Kidney (tissue), 14 donors: ENCODE results near the gene KRT72. TPM values are rescaled to one million over a fixed set of nuclear protein-coding genes. Genes with fewer than 3 reads are reported as not detected.

Source experiments
- DNase-seq, 5 donors: peaks; one replicate each; pipeline ENCODE4 v3.0.0-alpha.2; 2013 to 2020
- FAIRE-seq: peaks from 2 replicates; lab custom pipeline; 2012; peaks lifted over from hg19 to GRCh38; lab: Jason Lieb, UNC
- H3K27ac ChIP-seq, 2 donors: one replicate each; pipeline ENCODE4 v1.7.0; 2013; ENCODE audit warnings: low read depth in 2 of 2, low read length in 2 of 2, inconsistent platforms in 1 of 2
- H3K27me3 ChIP-seq: one replicate; pipeline ENCODE4 v1.7.1; 2013; ENCODE audit warnings: low read length, inconsistent platforms; ENCODE audit not compliant: control insufficient read depth, insufficient read depth
- H3K36me3 ChIP-seq, 3 donors: one replicate each; pipeline versions ENCODE4 v1.7.0 to v1.7.1; 2013; ENCODE audit warnings: low read length in 3 of 3, control low read depth in 1 of 3, inconsistent platforms in 1 of 3; ENCODE audit not compliant: insufficient read depth in 3 of 3, control insufficient read depth in 2 of 3
- H3K4me1 ChIP-seq, 3 donors: one replicate each; pipeline versions ENCODE4 v1.7.0 to v1.7.1; 2013; ENCODE audit warnings: low read length in 3 of 3, inconsistent platforms in 1 of 3, low read depth in 1 of 3; ENCODE audit not compliant: control insufficient read depth in 2 of 3, insufficient read depth in 2 of 3
- H3K4me3 ChIP-seq, 3 donors: one replicate each; pipeline versions ENCODE4 v1.7.0 to v1.8.1; 2013; ENCODE audit warnings: low read length in 3 of 3, control low read depth in 1 of 3, inconsistent platforms in 1 of 3
- H3K9ac ChIP-seq, 3 donors: one replicate each; pipeline versions ENCODE4 v1.7.0 to v1.7.1; 2013; ENCODE audit warnings: low read length in 3 of 3, control low read depth in 1 of 3, inconsistent platforms in 1 of 3
- H3K9me3 ChIP-seq, 3 donors: one replicate each; pipeline versions ENCODE4 v1.7.0 to v1.7.1; 2013; ENCODE audit warnings: low read length in 3 of 3, control low read depth in 1 of 3, inconsistent platforms in 1 of 3; ENCODE audit not compliant: control insufficient read depth in 2 of 3, insufficient read depth in 1 of 3
- CTCF ChIP-seq: IDR thresholded peaks from 3 replicates; pipeline ENCODE4 v1.5.1; 2012; ENCODE audit warnings: mild to moderate bottlenecking, moderate library complexity, borderline replicate concordance; ENCODE audit not compliant: insufficient read depth; ENCODE audit errors: extremely low read depth
- intact Hi-C: fragments of 100-400 bp; cut with DNase I; formaldehyde crosslinking; loops from one replicate; pipeline ENCODE4 v1.11.1; 2022
- polyA plus RNA-seq: library from polyadenylated mRNA; stranded (reverse); fragments of 350-450 nt; fragmentation: Illumina TruSeq; extraction: RNeasy Lipid Tissue Mini Kit (QIAGEN cat#74804); gene quantifications from one replicate; pipeline ENCODE4 v1.2.3, GENCODE V29; 2014; ENCODE audit warnings: low read depth, low replicate concordance; ENCODE audit not compliant: insufficient read depth
- total RNA-seq: library from RNA; stranded (reverse); fragmentation: NEBNext Ultra II Directional; extraction: Animal tissue kit (Norgen Biotek cat#: 25700); gene quantifications from one replicate; pipeline ENCODE4 v1.2.1, GENCODE V29; 2021
- donor health status: control.
- donor health status: control.
- donor health status: control.
- donor health status: control.
- donor health status: control.
- donor health status: DM: yes; HTN: yes; CAD: no.
- donor health status: Normal renal cell carcinoma (clear cell type).

The KRT72 gene
- total and polyA plus RNA-seq, 2 donors from 2014 or later = not detected

DNA sequence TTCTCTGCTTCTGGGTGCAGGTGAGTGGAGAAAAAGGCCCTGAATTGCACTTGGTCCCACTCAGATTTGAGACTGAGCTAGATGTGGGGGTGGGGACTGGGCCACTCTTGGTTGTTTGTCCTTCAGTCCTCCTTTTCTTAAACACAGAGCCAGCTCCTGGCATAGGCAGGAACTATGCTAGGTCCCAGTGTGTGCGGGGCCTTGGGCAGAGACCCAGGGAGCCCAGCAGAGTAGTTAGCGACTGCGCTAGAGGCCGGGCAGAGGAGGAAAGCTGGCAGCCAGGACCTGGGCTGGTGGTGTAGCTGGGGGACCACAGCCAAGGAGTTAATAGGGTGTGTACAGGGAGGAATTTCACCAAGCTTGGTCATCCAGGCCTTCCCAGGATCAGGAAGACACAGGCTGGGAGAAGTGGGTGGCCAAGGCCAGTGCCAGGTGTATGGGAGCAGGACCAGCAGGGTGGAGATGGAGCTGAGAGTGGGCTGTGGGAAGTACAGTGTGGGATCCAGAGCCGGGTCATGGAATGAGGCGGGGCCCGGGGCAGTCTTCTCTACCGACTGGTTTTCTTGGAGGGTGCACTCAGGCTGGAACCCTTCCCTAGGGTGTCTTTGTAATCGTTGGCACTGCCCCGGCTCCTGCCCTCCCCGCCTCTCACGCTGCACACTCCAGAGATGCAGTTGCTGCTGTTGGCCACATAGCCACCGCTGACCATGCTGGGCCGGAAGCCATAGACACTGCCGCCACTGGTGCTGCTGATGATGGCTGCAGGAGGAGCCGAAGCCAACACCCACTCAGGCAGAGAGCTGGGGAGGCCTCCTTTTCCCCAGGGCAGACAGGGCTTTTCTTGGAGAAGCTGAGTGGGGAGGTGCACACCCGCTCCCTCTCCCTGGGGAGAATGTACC, 57.0 kb downstream of the KRT72 start:
- Histone ChIP-seq H3K36me3 (no peaks in the 10 kb centered on the region), H3K9me3 (no peaks in the 10 kb centered on the region), H3K4me3 (no peak overlapping the region), H3K27me3 (no peaks in the 10 kb centered on the region), H3K27ac (no peak overlapping the region), H3K4me1 (no peaks in the 10 kb centered on the region), H3K9ac (no peak overlapping the region)
- DNase-seq (no peak), FAIRE-seq (no peak)
- intact Hi-C loops = no loop called here
- no peak for TF ChIP-seq CTCF

DNA sequence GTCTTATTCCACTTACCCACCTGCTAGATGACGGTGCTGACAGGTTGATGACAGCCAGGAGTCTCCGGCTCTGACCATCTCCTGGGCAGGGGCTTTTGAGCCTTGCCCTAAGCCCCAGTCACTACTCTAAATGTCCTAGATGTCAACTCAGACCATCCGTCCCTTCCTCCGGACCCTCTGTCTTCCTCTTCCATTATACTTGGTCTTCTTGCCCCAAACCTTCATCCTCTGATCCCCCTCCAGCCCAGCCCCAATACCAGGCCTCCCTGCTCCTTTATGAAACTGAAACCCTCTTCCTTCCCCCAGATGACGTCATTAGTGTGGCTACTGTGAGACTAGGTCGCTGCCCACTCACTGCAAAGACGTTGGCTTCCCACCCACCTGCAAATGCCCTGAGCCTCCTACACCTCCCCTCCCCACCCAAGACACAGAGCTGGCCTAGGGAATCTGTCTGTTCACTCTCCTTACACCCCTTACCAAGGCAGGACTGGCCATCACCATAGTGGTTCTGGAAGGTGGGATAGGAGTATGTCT, 58.4 kb downstream of the KRT72 start:
- FAIRE-seq = no peak
- no peak for DNase-seq
- intact Hi-C loops = no loop called here
- no peak overlapping the region for H3K9ac ChIP-seq
- no peak for TF ChIP-seq CTCF
- H3K27me3 ChIP-seq = no peaks in the 10 kb centered on the region
- H3K27ac ChIP-seq = no peak overlapping the region
- no peaks in the 10 kb centered on the region for H3K36me3 ChIP-seq
- no peak overlapping the region for H3K4me3 ChIP-seq
- no peaks in the 10 kb centered on the region for H3K9me3 ChIP-seq
- H3K4me1 ChIP-seq = no peaks in the 10 kb centered on the region

GRCh38 chr12:52542157-52542556, 59.1 kb downstream of the KRT72 start:
- DNase-seq (no peak), FAIRE-seq (no peak)
- intact Hi-C loops = no loop called here
- no peak overlapping the region for H3K4me3 ChIP-seq
- H3K9ac ChIP-seq = no peak overlapping the region
- H3K9me3 ChIP-seq = no peaks in the 10 kb centered on the region
- no peak overlapping the region for H3K27ac ChIP-seq
- H3K27me3 ChIP-seq = no peaks in the 10 kb centered on the region
- H3K36me3 ChIP-seq = no peaks in the 10 kb centered on the region
- TF ChIP-seq CTCF = no peak
- H3K4me1 ChIP-seq = no peaks in the 10 kb centered on the region
